Measurements from ENCODE around the gene AFF1.
"Not testable (repeated sequence)": the region's sequence is repeated elsewhere in the genome, so short reads cannot be mapped to it uniquely, and the experiment has no call there.

The AFF1 gene

DNA sequence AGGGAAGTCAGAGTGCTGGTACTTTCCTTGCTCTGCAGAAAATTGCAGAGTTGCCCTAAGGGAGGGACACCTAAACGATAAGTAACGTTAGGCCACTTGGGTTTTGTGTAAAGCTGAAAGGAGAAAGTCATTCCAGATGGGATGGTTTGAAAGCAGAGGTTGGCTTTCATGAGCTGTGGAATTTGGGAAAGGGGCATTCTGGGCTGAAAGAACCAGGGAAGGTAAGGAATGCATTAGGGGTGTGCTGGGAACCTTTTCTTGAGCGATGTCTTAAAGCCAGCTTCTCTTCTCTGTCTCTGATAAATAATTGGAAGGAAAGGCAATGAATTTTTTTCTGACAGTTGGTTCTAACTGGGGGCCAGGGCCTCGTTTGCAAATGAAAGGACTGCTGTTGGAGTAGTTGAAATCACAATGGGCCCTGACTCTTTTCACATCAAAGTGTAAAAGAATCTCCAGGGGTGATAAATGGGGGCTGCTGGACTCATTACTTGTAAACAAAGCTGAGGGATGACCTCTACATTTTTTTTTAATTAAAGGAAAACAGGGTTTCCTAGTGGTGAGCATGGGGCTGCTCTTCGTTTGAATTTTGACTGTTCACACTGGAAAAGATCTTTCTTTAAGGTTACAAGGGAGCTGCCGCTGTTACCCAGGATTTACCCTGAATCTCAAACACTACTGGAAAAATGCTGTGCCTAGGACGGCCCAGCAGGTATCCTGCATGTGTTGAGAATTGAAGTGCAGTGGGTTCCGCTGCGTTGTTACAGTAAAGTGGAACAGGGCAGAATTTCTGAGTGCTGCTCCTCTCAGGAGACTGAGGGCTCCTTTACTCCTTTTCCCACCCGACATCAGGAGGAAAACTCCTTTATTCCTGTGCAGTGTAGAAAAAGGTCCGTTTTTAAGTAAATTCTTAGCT lies 25.0 kb downstream of the AFF1 start:
- no peak for DNase-seq

DNA sequence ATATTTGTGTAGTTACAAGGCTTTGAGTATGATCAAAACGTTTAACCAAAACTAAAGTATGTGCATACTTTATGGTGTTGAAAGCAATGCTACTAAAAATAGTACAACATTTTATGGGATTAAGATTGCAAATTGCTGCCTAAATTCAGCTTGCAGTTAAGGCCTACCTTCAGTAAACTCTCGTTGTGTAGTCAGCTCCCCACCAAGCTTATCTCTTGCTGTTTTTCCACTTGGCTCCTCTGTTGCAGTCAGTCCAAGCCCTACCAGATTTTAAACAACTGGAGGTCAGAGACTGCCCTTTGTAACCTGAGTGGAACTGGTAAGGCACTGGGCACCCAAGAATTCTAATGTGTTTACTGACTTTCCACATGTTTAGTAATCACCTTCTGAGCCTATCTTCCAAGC lies 25.7 kb downstream of the AFF1 start:
- DNase-seq = no peak

DNA sequence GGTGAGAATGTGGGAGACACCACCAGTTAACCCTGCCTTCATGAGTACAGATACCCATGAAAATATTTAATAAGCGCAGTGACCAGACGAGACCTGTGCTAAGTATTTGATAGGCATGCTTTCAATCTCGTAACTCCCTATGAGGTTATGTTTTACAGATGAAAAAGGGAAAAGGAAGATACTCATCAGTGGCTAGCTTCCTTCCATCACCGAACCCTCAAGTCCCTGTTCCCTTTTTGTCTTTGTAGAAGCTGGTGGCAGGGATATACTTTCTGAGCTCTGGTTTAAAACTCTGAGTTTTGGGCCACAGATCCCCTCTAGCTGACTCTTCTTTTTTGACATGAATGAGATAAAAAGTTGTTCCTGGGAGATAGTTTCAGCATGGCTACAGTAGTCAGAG lies 26.3 kb downstream of the AFF1 start:
- peak; percentile 32 to 45 for DNase-seq

DNA sequence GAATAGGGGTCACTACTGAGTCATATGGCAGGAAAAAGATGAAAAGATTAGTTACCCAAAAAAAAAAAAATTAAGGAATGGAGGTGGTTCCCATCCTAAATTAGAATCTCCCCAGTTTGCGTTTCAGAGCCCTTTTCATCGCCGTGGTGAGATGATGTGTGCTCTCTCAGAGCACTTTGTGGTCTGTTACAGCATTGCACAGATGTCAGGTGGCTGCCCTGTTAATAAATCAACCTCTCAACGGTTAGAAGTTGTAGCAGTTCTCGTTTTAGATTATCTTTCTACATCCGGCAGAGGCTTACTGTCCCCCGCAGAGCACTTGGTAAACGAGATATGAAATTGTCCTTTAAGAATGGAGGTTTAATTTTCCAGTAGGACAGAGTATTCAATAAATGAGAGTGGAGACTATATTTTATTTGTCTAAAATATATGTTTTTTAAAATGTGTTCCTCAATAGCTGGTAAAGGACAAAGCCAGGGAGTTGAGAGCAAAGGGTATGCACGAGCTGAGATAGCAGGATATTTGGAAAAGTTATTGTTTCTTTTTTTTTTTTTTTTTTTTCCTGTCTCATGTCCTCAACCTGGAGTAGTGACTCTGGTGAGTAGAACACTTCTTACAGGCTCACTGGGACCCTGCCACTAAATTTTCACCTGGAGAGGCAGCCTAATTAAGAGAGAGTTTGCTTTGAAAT lies 26.9 kb downstream of the AFF1 start:
- peak in 1 of 2 donors; percentile 19 for DNase-seq

DNA sequence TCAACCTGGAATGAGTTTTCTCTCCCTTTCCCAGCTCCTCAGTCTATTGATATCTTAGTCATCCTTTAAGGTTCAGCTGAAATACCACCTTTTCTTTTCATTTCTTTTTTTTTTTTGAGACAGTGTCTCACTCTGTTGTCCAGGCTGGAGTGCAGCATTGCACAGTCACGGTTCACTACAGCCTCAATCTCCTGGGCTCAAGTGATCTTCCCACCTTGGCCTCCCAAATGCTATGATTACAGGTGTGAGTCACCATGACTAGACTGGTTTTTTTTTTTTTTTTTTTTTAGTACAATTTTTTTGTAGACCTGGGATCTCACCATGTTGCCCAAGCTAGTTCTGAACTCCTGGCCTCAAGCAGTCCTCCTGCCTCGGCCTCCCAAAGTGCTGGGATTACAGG lies 28.9 kb downstream of the AFF1 start:
- no peak for DNase-seq

DNA sequence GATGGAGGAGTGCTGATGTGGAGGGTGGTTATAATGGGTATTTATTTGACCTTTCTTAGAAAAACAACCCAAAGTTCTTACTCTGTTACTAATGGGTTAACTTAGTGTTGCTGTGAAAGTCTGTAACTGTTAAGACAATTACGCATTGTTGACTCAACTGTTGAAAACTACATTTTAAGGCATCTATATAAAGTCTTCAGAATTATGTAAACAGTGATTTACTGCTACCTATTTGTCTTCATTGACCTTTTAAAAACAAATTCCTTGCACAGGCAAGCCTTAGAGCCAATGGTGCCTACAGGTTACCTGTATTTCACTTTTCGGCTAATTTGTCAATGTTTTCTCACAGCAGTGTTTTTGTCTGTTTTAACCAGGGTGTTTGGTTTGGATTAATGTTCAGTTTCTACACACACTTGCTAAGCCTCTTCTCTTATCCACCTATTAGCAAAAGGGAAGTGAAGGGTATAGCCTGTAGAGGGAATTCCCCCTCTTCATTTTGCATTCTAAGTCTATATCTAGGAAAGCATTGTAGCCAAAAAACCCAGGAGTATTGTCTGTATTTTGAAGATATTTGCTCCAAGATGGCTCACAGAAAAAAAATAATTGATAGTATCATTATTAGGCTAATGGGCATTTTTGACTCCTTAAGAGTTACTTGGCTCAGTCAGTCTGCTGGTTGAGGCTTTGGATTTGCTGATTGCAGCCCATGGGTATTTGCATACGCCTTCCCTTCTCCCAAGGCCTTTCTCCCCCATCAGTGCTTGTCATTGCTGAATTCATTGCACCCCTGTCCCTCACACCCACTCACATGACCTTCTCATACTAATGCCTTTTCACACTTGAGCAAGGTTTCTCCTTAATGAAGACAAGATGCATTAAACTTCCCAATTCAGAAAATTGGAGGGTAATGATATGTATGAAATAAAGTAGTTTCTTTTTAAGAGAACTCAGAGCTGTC lies 30.5 kb downstream of the AFF1 start:
- DNase-seq = peak; percentile 29 to 39

DNA sequence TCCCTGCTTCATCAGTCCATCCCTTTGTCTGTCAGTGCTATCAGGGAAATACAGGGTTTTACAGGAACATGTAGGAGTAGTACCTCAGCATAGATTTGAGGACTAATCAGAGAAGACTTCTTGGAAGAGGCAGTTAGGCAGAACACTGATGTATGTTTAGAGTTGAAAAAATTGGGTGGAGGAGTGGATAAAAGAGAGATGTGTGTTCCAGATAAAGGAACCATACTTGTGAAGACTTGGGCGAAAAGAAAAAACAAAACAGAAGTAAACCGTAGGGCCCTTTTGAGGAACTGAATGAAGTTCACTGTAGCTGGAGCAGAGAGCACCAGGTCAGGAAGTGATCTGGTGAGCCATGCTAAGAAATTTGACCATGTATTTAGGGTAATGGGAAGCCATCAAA lies 32.3 kb downstream of the AFF1 start:
- peak; percentile 61 to 63 for DNase-seq

DNA sequence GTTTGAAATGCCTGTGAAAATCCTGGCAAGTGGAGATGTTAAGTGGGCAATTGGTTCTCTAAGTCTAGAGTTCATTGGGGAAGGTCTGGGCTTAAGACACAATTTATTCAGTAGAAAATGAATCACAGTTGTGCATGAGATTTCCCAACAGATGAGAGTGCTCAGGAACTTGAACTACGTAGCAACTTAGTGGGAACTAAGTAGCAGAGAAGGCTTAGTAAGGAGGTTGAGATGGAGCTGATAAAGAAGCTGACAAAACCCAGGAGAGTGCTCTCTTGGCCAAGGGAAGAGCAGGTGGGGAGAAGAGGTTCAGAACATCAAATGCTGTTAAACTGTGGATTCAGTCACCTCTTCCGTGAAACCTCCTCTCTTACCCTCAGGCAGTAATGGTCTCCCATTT lies 33.0 kb downstream of the AFF1 start:
- peak; percentile 62 to 77 for DNase-seq

DNA sequence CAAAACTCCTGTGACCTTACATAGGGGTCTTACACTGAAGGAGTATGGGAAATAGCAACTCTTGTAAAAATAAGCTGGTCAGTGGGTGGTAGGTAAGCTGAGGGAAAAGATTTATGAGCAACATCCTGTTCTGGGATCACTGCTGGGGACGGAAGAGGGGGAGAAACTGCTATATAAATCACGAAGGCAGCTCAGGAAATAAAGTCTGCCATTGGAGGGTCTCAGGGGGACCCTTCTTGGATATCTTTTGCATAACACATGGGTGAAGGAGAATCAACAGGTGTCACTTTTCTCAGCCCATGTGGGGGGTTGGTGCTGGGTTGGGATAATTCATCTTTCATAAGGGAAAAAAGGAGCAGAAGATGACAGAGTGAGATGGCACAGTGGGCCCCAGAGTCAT lies 33.7 kb downstream of the AFF1 start:
- no peak for DNase-seq

DNA sequence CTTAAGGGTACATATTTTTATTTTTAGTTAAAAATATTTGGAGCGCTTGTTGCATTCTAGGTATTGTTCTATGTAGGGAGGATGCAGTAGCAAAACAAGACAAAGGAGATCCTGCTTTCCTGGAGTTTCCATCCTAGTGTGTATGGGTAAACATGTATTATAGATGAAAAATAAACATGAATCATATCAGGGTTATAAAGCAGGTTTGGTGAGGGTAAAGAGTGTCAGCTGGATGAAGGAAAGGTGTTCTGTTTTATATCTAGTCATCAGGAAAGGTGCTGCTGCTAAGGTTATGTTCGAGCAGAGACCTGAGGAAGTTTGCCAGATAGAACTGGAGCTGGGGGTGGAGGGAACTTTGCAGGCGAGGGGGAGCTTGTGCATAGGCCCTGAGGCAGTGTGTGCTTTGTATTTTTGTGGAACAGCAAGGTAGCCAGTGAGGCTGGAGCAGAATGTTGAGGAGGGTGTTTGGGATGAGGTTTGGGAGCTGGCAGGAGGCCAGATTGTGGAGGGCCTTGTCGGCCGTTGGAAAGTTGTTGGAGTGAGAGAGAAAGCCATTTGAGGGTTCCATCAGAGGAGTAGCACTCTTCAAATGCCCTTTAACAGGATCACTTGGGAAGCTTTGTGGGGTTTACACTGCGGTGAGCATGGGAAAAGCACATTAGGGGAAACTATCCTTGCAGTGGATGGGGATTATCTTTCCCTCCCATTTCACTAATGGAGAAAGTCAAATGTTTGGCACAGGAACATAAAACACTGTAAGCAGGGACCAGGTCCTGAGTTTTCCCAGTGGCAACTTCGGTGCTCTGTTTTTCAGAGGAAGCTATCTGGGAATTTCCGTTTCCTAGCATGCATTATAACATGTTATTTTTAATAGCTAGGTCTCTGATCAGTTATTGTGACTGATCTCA lies 35.9 kb downstream of the AFF1 start:
- no peak for DNase-seq

DNA sequence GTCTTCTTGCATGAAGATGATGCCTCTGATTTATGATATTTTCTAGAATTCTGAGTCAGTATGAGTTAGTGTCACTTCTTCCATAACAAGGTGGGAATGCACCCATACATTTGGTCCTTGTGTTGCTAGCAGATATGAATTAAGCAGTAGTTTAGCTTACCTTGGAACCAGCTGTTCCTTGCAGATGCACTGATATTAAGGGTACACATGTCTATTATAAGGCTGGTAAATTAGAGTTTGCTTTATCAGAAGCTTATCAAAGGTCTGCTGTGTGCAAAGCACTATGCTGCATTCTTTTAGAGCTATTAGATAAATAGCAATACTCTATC lies 36.5 kb downstream of the AFF1 start:
- DNase-seq = no peak

DNA sequence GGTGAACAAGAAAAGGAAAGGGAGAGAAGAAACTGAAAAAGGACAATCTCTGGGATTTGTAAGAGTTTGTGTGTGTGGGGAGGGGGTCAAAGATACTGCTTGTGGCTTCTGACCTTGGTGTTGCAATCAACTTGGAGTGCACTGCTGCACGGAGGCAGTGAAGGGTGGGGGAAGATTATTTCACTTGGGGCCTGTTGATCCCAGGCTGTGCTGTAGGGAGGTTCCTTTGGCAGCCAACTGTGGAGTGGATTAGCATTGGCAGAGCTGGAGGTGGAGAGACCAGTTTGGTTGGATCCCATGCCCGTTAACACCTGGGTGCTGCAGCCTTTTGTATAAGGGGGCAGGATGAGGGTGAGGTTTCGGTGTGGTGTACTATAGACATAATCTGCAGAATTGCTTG lies 38.2 kb downstream of the AFF1 start:
- DNase-seq = no peak

DNA sequence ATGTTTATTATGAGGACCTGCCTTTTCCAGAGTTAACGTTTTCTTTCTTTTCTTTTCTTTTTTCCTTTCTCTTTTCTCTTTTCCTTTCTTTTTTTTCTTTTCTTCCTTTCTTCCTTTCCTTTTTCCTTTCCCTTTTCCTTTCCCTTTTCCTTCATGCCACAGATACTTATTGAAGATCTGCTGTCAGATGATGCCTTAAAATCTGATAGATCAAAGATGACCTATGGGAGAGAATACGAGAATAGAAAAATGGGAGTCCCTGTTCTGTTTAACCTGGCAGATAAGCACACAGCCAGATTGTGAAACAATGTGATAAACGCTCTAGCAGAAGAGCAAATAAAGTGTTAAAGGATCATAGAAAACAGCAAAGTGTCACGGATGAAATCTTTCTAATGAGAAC lies 38.9 kb downstream of the AFF1 start:
- DNase-seq = no peak

DNA sequence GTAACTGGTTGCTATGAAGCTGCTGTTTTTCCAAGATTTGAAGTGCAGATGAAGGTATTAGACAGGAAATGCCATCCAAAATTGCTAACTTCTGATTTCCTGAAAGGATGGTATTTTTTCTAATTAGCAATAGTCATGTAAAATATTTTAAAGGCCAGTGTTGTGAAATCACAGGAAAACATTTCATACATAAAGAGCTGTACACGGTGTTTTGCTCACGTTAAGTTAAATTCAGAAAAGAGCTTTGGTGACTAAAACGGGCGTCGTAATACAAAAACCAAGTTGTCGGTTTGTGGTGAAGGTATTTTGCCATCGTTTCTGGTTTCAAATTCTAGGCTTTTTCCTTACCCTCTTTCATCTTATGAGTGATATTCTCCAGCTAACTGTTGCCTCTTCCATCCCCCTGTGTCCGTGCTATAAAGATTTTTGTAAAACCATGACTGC lies 39.8 kb downstream of the AFF1 start:
- no peak for DNase-seq

DNA sequence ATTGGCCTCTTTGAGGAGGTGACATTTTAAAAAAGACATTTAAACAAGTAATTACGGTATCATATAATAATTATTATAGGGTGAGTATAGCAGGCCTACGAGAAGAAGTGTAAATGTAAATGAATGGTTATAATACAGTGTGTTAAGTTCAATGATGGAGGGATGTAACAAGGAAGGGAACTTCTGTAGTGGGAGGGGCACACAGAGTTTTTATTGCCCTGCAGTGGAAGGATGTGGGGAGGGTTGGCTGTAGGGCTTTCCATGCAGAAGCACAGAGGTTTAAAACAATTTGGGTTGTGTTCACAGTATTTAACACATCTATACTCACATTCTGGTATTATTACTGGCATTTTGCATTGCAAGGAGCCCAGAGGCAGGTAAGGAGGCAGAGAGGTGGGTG lies 41.1 kb downstream of the AFF1 start:
- no peak for DNase-seq

DNA sequence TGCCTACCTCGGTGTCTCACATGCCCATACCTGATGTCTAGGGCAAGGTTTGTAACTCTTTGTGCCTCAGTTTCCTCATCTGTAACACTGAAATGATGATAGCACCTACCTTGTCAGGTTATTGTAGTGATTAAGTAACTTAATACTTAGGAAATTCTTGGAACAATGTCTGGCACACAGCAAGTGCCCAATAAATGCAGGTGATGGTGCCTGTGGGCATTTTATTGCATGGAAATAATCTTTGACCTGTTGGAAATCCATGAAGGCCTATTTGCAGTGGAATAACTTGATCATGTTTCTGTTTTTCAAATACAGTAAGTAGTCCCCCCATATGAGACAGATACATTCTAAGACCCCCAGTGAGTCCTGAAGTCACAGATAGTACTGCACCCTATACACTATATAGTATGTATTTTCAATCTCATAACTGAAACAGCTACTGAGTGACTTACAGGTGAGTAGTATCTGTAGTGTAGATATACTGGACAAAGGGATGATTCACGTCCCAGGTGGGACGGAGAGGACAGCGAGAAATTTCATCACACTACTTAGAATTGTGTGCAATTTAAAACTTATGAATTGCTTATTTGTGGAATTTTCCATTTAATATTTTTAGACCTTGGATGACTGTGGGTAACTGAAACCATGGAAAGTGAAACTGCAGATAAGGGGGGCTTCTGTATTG lies 42.1 kb downstream of the AFF1 start:
- no peak for DNase-seq

DNA sequence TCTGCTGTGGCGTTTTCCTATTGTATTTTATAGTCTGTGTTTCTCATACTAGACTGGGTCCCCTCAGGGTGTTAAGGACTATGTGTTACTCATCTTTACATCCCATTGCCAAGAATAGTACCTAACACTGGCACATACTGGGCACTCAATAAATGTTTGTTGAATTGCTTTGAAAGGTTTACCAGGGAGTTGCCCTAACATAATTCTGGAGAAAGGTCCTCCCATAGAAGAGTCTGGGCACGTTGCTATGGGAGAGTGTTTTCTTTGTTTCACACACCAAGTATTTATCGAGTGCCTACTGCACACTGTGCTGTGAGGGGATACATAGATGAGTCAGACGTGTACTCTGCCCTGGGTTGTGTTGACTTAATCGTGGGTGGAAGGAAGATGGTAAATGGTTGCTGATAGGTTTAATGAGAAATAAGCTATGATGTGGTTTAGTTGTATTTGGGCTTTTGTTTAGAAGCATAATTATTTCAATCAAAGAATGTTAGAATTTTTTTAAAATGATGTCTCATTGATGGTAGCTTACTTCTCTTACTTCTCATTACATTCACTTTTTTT lies 42.9 kb downstream of the AFF1 start:
- DNase-seq = no peak

DNA sequence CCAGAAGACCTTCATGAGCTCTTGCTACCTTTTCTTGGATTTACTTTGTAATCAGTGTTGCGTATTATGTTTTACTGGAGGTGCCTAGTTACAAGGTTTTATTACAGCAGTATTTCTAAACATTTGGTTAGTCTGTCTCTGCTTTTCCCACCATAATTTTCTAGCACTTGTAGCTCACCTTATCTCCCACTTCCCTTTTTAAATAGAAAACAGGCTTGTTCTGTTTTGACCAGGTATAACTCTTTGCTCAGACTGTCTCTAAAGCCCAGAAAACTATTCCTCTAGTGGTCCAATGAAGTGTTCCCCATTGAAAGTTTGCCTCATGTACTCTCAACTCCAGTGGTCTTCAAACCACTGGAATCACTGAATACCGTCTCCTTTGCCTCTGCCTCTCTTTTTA lies 43.9 kb downstream of the AFF1 start:
- no peak for DNase-seq

DNA sequence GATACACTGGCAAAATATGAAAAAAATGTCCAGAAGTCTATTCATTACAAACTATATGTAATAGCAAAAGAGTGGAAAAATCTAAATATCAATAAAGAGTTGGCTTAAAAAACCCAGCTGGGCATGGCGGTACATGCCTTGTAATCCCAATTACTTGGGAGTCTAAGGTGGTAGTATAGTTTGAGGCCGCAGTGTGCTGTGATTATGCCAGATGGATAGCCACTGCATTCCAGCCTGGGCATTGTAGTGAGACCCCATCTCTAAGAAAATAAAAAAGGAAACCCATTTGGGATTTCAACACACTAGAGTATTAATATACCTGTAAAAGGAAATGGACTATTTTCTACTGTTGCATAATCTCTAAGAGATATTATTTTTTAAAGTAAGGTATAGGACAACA lies 45.4 kb downstream of the AFF1 start:
- no peak for DNase-seq

DNA sequence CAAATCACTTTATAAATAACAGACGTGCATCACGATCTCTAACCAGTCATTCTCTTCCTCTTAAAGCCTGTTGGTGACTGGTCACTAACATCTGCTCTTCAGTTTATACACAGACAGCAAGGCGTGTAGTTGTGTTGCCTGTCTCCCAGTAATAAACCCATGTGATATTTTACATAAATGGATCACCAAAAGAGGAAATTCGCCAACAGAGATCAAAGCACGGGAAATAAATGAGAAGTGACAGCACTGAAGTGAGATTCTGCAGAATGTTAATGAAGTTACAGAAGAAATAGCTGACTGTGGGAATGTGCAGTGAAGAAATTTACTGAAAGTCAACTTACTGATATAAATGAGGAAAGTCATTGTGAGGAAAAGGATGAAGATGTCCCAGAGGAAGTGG lies 47.0 kb downstream of the AFF1 start:
- DNase-seq = peak; percentile 89 to 96

DNA sequence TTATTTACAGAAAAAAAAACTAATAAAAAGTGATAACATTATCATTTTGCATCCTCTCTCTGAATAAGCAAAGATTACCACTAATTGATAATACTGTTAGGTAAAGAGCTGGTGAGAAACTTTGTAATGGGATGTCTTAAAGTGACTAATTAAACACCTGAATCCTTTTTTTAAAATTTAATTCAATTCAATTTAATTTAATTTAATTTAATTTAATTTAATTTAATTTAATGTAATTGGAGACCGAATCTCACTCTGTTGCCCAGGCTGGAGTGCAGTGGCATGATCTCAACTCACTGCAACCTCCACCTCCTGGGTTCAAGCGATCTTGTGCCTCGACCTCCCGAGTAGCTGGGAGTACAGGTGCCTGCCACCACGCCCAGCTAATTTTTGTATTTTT lies 51.0 kb downstream of the AFF1 start:
- DNase-seq = not testable (repeated sequence)

Measured in inflammatory macrophage (primary cell).